Measurements from ENCODE around the gene BOD1L1. TPM values are rescaled to one million over a fixed set of nuclear protein-coding genes. Genes with fewer than 3 reads are reported as not detected.

Gene BOD1L1
- total and polyA plus RNA-seq, 2 donors (not counting 1 experiment from before 2014, with no cell fraction given), result 20.2 to 109 TPM

GRCh38 chr4:13597604-13598003 is 29.9 kb downstream of the BOD1L1 start:
- DNase-seq, result no peak
- Histone ChIP-seq H2AFZ (ENCODE audit: insufficient read depth, low read depth, low read length, poor library complexity, severe bottlenecking) (no peak overlapping the region), H3K4me2 (replicated peaks; ENCODE audit: low read depth, low read length, poor library complexity, severe bottlenecking) (no peak overlapping the region), H4K20me1 (ENCODE audit: control insufficient read depth, insufficient read depth, low read length, poor library complexity, severe bottlenecking) (no peaks in the 10 kb centered on the region), H3K27ac (ENCODE audit: low read length in 2 of 2) (no peak overlapping the region), H3K9me3 (ENCODE audit: control extremely low read depth in 1 of 3, control insufficient read depth in 2 of 3, insufficient read depth in 1 of 3, low read length in 2 of 3) (peaks cover 0 to 4% (median 0%) of the 10 kb centered on the region in 3 donors), H3K9ac (ENCODE audit: low read length) (no peak overlapping the region), H3K4me1 (ENCODE audit: control insufficient read depth in 2 of 2, insufficient read depth in 2 of 2, low read length in 2 of 2) (peaks cover 29 to 32% of the 10 kb centered on the region in 2 donors), H3K4me3 (ENCODE audit: control extremely low read depth in 1 of 5, extremely low read depth in 1 of 5, insufficient read depth in 1 of 5, low read depth in 2 of 5, low read length in 4 of 5) (no peak overlapping the region), H3K36me3 (replicated peaks in 1 of 2; ENCODE audit: control extremely low read depth in 1 of 2, control insufficient read depth in 1 of 2, extremely low read depth in 1 of 2, insufficient read depth in 2 of 2, low read length in 1 of 2) (peaks cover 0 to 58% of the 10 kb centered on the region in 2 experiments), H3K27me3 (replicated peaks in 1 of 4; ENCODE audit: control extremely low read depth in 1 of 4, control insufficient read depth in 3 of 4, insufficient read depth in 4 of 4, low read length in 3 of 4) (no peaks in the 10 kb centered on the region), H3K79me2 (ENCODE audit: control insufficient read depth, insufficient read depth, low read length) (no peaks in the 10 kb centered on the region)
- H3K27me3 Mint-ChIP-seq, result no peaks in the 10 kb centered on the region
- intact Hi-C loops (cut with micrococcal nuclease), result no loop called here
- H3K4me3 Mint-ChIP-seq, result no peak overlapping the region
- TF ChIP-seq CTCF (IDR thresholded peaks at IDR 0.05), result no peak
- no peak for TF ChIP-seq EZH2 (IDR thresholded peaks at IDR 0.05; ENCODE audit: borderline replicate concordance, insufficient read depth, low read depth, low read length, poor library complexity, severe bottlenecking)
- ATAC-seq (ENCODE audit: low read depth), result no peak
- peaks cover 30% of the 10 kb centered on the region for H3K4me1 Mint-ChIP-seq
- CTCF ChIA-PET, result no interaction called here
- POLR2A ChIA-PET, result no interaction called here
- no peak overlapping the region for H3K27ac Mint-ChIP-seq
- no peaks in the 10 kb centered on the region for H3K9me3 Mint-ChIP-seq (ENCODE audit: insufficient read depth)

GRCh38 chr4:13597141-13597540 is 30.4 kb downstream of the BOD1L1 start:
- H3K9me3 Mint-ChIP-seq (ENCODE audit: insufficient read depth), result no peaks in the 10 kb centered on the region
- H3K9ac ChIP-seq (ENCODE audit: low read length), result no peak overlapping the region
- ATAC-seq (ENCODE audit: low read depth) (no peak), DNase-seq (no peak)
- H3K9me3 ChIP-seq (ENCODE audit: control extremely low read depth in 1 of 3, control insufficient read depth in 2 of 3, insufficient read depth in 1 of 3, low read length in 2 of 3), result peaks cover 0 to 4% (median 0%) of the 10 kb centered on the region in 3 donors
- peaks cover 25% of the 10 kb centered on the region for H3K4me1 Mint-ChIP-seq
- H3K4me1 ChIP-seq (ENCODE audit: control insufficient read depth in 2 of 2, insufficient read depth in 2 of 2, low read length in 2 of 2), result peaks cover 24 to 27% of the 10 kb centered on the region in 2 donors
- no peak overlapping the region for H3K27ac ChIP-seq (ENCODE audit: low read length in 2 of 2)
- H2AFZ ChIP-seq (ENCODE audit: insufficient read depth, low read depth, low read length, poor library complexity, severe bottlenecking), result no peak overlapping the region
- no peak overlapping the region for H3K4me2 ChIP-seq (replicated peaks; ENCODE audit: low read depth, low read length, poor library complexity, severe bottlenecking)
- H3K4me3 Mint-ChIP-seq, result no peak overlapping the region
- no peak overlapping the region for H3K27ac Mint-ChIP-seq
- no peaks in the 10 kb centered on the region for H3K27me3 ChIP-seq (replicated peaks in 1 of 4; ENCODE audit: control extremely low read depth in 1 of 4, control insufficient read depth in 3 of 4, insufficient read depth in 4 of 4, low read length in 3 of 4)
- H3K4me3 ChIP-seq (ENCODE audit: control extremely low read depth in 1 of 5, extremely low read depth in 1 of 5, insufficient read depth in 1 of 5, low read depth in 2 of 5, low read length in 4 of 5), result no peak overlapping the region
- CTCF ChIA-PET, result no interaction called here
- H3K36me3 ChIP-seq (replicated peaks in 1 of 2; ENCODE audit: control extremely low read depth in 1 of 2, control insufficient read depth in 1 of 2, extremely low read depth in 1 of 2, insufficient read depth in 2 of 2, low read length in 1 of 2), result peaks cover 0 to 58% of the 10 kb centered on the region in 2 experiments
- intact Hi-C loops (cut with micrococcal nuclease), result no loop called here
- TF ChIP-seq EZH2 (IDR thresholded peaks at IDR 0.05; ENCODE audit: borderline replicate concordance, insufficient read depth, low read depth, low read length, poor library complexity, severe bottlenecking), result no peak
- no peak for TF ChIP-seq CTCF (IDR thresholded peaks at IDR 0.05)
- H4K20me1 ChIP-seq (ENCODE audit: control insufficient read depth, insufficient read depth, low read length, poor library complexity, severe bottlenecking), result no peaks in the 10 kb centered on the region
- no peaks in the 10 kb centered on the region for H3K79me2 ChIP-seq (ENCODE audit: control insufficient read depth, insufficient read depth, low read length)
- POLR2A ChIA-PET, result no interaction called here
- H3K27me3 Mint-ChIP-seq, result no peaks in the 10 kb centered on the region

Measured in B cell (primary cell).